GM23338 (cell line): ENCODE measurements around the gene FOXM1. TPM values are rescaled to one million over a fixed set of nuclear protein-coding genes. Genes with fewer than 3 reads are reported as not detected.

ENCODE experiments used
- polyA plus RNA-seq: library from polyadenylated mRNA; unstranded; fragments of >200 nt; fragmentation: Nextera tagmentation; extraction: Ambion mirVana; gene quantifications from 2 replicates; pipeline ENCODE4 v1.2.1, GENCODE V29; 2016
- total RNA-seq: library from RNA; depleted of rRNA; stranded (reverse); fragments of >200 nt; shearing (Covaris generic); gene quantifications from 2 replicates; pipeline ENCODE4 v1.2.3, GENCODE V29; 2014; rRNA removed

Gene FOXM1
- total and polyA plus RNA-seq, 2 experiments from 2014 or later: 31.0 to 98.1 TPM

Other genes starting within 250 kb of the FOXM1 start
- gene FKBP4, start 82.2 kb downstream of the FOXM1 start, total RNA-seq: 203 and 223 TPM in 2 replicates
- gene FKBP4, start 82.2 kb downstream of the FOXM1 start, polyA plus RNA-seq: 117 and 126 TPM in 2 replicates
- 17.3 and 19.8 TPM in 2 replicates for gene ITFG2, start 64.5 kb downstream of the FOXM1 start, total RNA-seq
- gene ITFG2, start 64.5 kb downstream of the FOXM1 start, polyA plus RNA-seq: 32.6 and 41.2 TPM in 2 replicates
- gene NRIP2, start 42.1 kb downstream of the FOXM1 start, total RNA-seq: not detected in 2 replicates
- gene NRIP2, start 42.1 kb downstream of the FOXM1 start, polyA plus RNA-seq: 0.40 and 0.66 TPM in 2 replicates
- not detected in 2 replicates for gene TEX52, start 20.1 kb downstream of the FOXM1 start, total RNA-seq
- gene TEX52, start 20.1 kb downstream of the FOXM1 start, polyA plus RNA-seq: not detected in 2 replicates
- 56.4 and 80.4 TPM in 2 replicates for gene RHNO1, start within 50 bp of the FOXM1 start, total RNA-seq
- gene RHNO1, start within 50 bp of the FOXM1 start, polyA plus RNA-seq: 63.8 and 71.1 TPM in 2 replicates
- 17.5 and 18.8 TPM in 2 replicates for gene TULP3, start 13.7 kb upstream of the FOXM1 start, total RNA-seq
- gene TULP3, start 13.7 kb upstream of the FOXM1 start, polyA plus RNA-seq: 11.6 and 15.1 TPM in 2 replicates
- 137 and 145 TPM in 2 replicates for gene TEAD4, start 82.2 kb upstream of the FOXM1 start, total RNA-seq
- gene TEAD4, start 82.2 kb upstream of the FOXM1 start, polyA plus RNA-seq: 56.0 and 68.1 TPM in 2 replicates
- gene TSPAN9, start 200.2 kb upstream of the FOXM1 start, total RNA-seq: 17.2 and 31.5 TPM in 2 replicates
- 5.1 and 6.0 TPM in 2 replicates for gene TSPAN9, start 200.2 kb upstream of the FOXM1 start, polyA plus RNA-seq